Renal cortical epithelial cell (primary cell): ENCODE results near the gene ZBTB8A. TPM values are rescaled to one million over a fixed set of nuclear protein-coding genes. Genes with fewer than 3 reads are reported as not detected.
"Not testable (repeated sequence)": the region's sequence is repeated elsewhere in the genome, so short reads cannot be mapped to it uniquely, and the experiment has no call there.

ENCODE experiments used
- DNase-seq: peaks from one replicate; pipeline ENCODE4 v3.0.0-alpha.2; 2011; ENCODE audit warnings: low read depth
- total RNA-seq: library from RNA; depleted of rRNA; stranded (reverse); fragments of >200 nt; gene quantifications from 2 replicates; pipeline ENCODE4 v1.2.3, GENCODE V29; 2014

ZBTB8A gene
- 7.3 and 8.9 TPM in 2 replicates for total RNA-seq

- peak; percentile 34 for DNase-seq
These were observed at the start of gene ZBTB8A for GRCh38 chr1:32538887-32539583. ZBTB8A (plus strand) TSS chr1:32539427; CDS start chr1:32592932, 53,505 bp downstream.

GRCh38 chr1:32489774-32490454 is 49.3 kb upstream of the ZBTB8A start:
- no peak for DNase-seq

GRCh38 chr1:32491386-32491785 is 47.8 kb upstream of the ZBTB8A start:
- DNase-seq: no peak

GRCh38 chr1:32494196-32494595 is 45.0 kb upstream of the ZBTB8A start:
- no peak for DNase-seq

- DNase-seq: no peak
These were observed 44.4 kb upstream of the ZBTB8A start for GRCh38 chr1:32494711-32495337.

GRCh38 chr1:32496127-32496526 is 43.1 kb upstream of the ZBTB8A start:
- no peak for DNase-seq

GRCh38 chr1:32498751-32499150 is 40.5 kb upstream of the ZBTB8A start:
- DNase-seq: no peak

GRCh38 chr1:32500387-32501209 is 38.6 kb upstream of the ZBTB8A start:
- peak; percentile 5 for DNase-seq

- no peak for DNase-seq
These were observed 37.4 kb upstream of the ZBTB8A start for GRCh38 chr1:32501865-32502264.

GRCh38 chr1:32503153-32503552 is 36.1 kb upstream of the ZBTB8A start:
- DNase-seq: no peak

GRCh38 chr1:32507021-32507420 is 32.2 kb upstream of the ZBTB8A start:
- DNase-seq: no peak

GRCh38 chr1:32508761-32509160 is 30.5 kb upstream of the ZBTB8A start:
- DNase-seq: no peak

- DNase-seq: no peak
These were observed 29.3 kb upstream of the ZBTB8A start for GRCh38 chr1:32509939-32510338.

- DNase-seq: no peak
These were observed 22.8 kb upstream of the ZBTB8A start for GRCh38 chr1:32516402-32516801.

- no peak for DNase-seq
These were observed 20.3 kb upstream of the ZBTB8A start for GRCh38 chr1:32518976-32519375.

GRCh38 chr1:32521165-32521564 is 18.1 kb upstream of the ZBTB8A start:
- DNase-seq: no peak

GRCh38 chr1:32525053-32525452 is 14.2 kb upstream of the ZBTB8A start:
- peak; percentile 62 for DNase-seq

GRCh38 chr1:32525661-32526444 is 13.4 kb upstream of the ZBTB8A start:
- DNase-seq: no peak

- DNase-seq: not testable (repeated sequence)
These were observed 10.7 kb upstream of the ZBTB8A start for GRCh38 chr1:32528550-32528949.

GRCh38 chr1:32533792-32534327 is 5.4 kb upstream of the ZBTB8A start:
- no peak for DNase-seq

GRCh38 chr1:32536117-32536516 is 3.1 kb upstream of the ZBTB8A start:
- DNase-seq: no peak
